ENCODE measurements around the gene CAMSAP2. TPM values are rescaled to one million over a fixed set of nuclear protein-coding genes. Genes with fewer than 3 reads are reported as not detected.
A peak's percentile ranks its signal among the peaks of the same experiment; 100 is the strongest.
"Not testable (repeated sequence)": the region's sequence is repeated elsewhere in the genome, so short reads cannot be mapped to it uniquely, and the experiment has no call there.

The CAMSAP2 gene
- total RNA-seq, 1 donor = 50.3 TPM

DNA sequence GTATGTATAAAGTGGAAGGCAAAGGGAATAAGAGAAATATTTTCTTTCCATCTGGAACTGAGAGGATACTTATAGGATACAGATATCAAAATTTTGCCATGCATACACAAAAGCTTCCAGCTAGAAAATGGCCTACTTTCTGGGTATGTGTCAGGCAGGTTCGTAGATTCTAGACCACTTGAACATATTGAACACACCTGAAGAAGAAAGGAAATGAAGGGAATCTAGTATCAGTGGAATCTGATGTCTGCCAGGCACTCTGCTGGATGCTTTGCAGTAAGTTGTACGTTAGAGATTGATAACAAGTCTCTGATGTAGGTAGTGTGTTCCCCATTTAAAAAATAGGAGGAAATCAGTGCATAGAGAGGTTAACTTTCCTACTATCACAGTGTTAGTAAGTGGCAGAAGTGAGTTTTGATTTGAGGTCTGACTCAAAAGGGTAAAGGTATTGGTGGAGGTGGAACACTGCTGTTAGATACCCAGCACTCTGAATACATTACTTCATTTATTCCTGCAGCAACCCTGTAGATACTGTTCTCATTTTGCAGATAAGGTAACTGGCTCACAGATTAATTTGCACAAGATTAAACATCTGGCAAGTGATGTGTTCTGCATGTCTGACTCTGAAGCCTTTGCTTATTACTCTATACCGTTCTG lies 3.0 kb downstream of the CAMSAP2 start:
- no peak overlapping the region for H2AFZ ChIP-seq (ENCODE audit: low read length)
- peak overlapping the region; percentile 99 for H3K4me2 ChIP-seq (ENCODE audit: insufficient read depth, low read length)
- H3K9me3 ChIP-seq (ENCODE audit: low read depth, low read length) = no peaks in the 10 kb centered on the region
- peak overlapping the region; percentile 94 for H3K4me3 ChIP-seq (ENCODE audit: insufficient read depth, low read length)
- H4K20me1 ChIP-seq (ENCODE audit: insufficient read depth, low read length) = peaks cover 50% of the 10 kb centered on the region
- TF ChIP-seq CTCF (IDR thresholded peaks at IDR 0.05; ENCODE audit: extremely low read depth, low read depth, low read length) = no peak
- peaks cover 74% of the 10 kb centered on the region for H3K79me2 ChIP-seq (ENCODE audit: insufficient read depth, low read length)
- H3K36me3 ChIP-seq (ENCODE audit: insufficient read depth, low read length) = no peaks in the 10 kb centered on the region
- peaks cover 26% of the 10 kb centered on the region for H3K4me1 ChIP-seq (ENCODE audit: insufficient read depth, low read length)
- peak; percentile 43 for DNase-seq (ENCODE audit: insufficient read length, low spot score, missing footprints)
- H3K27ac ChIP-seq (ENCODE audit: low read depth, low read length) = peak overlapping the region; percentile 5
- no peaks in the 10 kb centered on the region for H3K27me3 ChIP-seq (ENCODE audit: insufficient read depth, low read length)

- Histone ChIP-seq H3K4me1 (ENCODE audit: insufficient read depth, low read length) (peaks cover 18% of the 10 kb centered on the region), H3K27me3 (ENCODE audit: insufficient read depth, low read length) (no peaks in the 10 kb centered on the region), H3K9me3 (ENCODE audit: low read depth, low read length) (no peaks in the 10 kb centered on the region), H3K4me2 (ENCODE audit: insufficient read depth, low read length) (no peak overlapping the region), H3K79me2 (ENCODE audit: insufficient read depth, low read length) (peaks cover 95% of the 10 kb centered on the region), H3K36me3 (ENCODE audit: insufficient read depth, low read length) (no peaks in the 10 kb centered on the region), H2AFZ (ENCODE audit: low read length) (no peak overlapping the region), H3K27ac (ENCODE audit: low read depth, low read length) (no peak overlapping the region), H3K4me3 (ENCODE audit: insufficient read depth, low read length) (no peak overlapping the region), H4K20me1 (ENCODE audit: insufficient read depth, low read length) (peaks cover 63% of the 10 kb centered on the region)
- no peak for TF ChIP-seq CTCF (IDR thresholded peaks at IDR 0.05; ENCODE audit: extremely low read depth, low read depth, low read length)
- DNase-seq (ENCODE audit: insufficient read length, low spot score, missing footprints) = no peak
Measured at GRCh38 chr1:200744143-200744542, 5.5 kb downstream of the CAMSAP2 start.

DNA sequence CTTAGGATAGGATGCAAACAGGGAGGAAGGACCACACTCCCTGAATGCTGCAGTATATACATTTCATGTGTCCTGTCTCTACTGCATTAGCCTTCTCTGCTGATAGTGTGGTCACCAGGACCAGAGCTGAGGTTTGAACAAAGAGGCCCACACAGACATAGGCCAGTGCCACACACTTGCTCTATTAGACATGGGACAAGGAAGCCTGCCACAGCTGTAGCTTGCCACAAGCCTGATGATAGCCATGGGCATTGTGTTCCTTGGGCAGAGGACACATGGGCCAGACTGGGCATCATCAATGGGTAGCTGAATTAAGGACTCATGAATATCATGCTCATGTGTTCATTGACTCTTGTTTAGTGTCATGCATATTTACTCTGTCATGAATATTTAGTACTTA lies 10.4 kb downstream of the CAMSAP2 start:
- DNase-seq (ENCODE audit: insufficient read length, low spot score, missing footprints) = peak; percentile 5
- no peaks in the 10 kb centered on the region for H3K27me3 ChIP-seq (ENCODE audit: insufficient read depth, low read length)
- no peaks in the 10 kb centered on the region for H3K36me3 ChIP-seq (ENCODE audit: insufficient read depth, low read length)
- peaks cover 3% of the 10 kb centered on the region for H3K4me1 ChIP-seq (ENCODE audit: insufficient read depth, low read length)
- H3K4me3 ChIP-seq (ENCODE audit: insufficient read depth, low read length) = no peak overlapping the region
- H3K27ac ChIP-seq (ENCODE audit: low read depth, low read length) = no peak overlapping the region
- H4K20me1 ChIP-seq (ENCODE audit: insufficient read depth, low read length) = peaks cover 41% of the 10 kb centered on the region
- peaks cover 89% of the 10 kb centered on the region for H3K79me2 ChIP-seq (ENCODE audit: insufficient read depth, low read length)
- H3K9me3 ChIP-seq (ENCODE audit: low read depth, low read length) = no peaks in the 10 kb centered on the region
- TF ChIP-seq CTCF (IDR thresholded peaks at IDR 0.05; ENCODE audit: extremely low read depth, low read depth, low read length) = no peak
- H2AFZ ChIP-seq (ENCODE audit: low read length) = no peak overlapping the region
- no peak overlapping the region for H3K4me2 ChIP-seq (ENCODE audit: insufficient read depth, low read length)

GRCh38 chr1:200750749-200751148 lies 12.1 kb downstream of the CAMSAP2 start:
- H3K4me1 ChIP-seq (ENCODE audit: insufficient read depth, low read length); H3K4me3 ChIP-seq (ENCODE audit: insufficient read depth, low read length); H3K9me3 ChIP-seq (ENCODE audit: low read depth, low read length); H3K27me3 ChIP-seq (ENCODE audit: insufficient read depth, low read length); H3K36me3 ChIP-seq (ENCODE audit: insufficient read depth, low read length); H3K4me2 ChIP-seq (ENCODE audit: insufficient read depth, low read length); DNase-seq (ENCODE audit: insufficient read length, low spot score, missing footprints); H2AFZ ChIP-seq (ENCODE audit: low read length); H3K27ac ChIP-seq (ENCODE audit: low read depth, low read length): not testable (repeated sequence)
- Histone ChIP-seq H4K20me1 (ENCODE audit: insufficient read depth, low read length) (peaks cover 40% of the 10 kb centered on the region), H3K79me2 (ENCODE audit: insufficient read depth, low read length) (peaks cover 86% of the 10 kb centered on the region)

Measured in osteoblast (primary cell).